HEK293 (cell line): ENCODE data around the gene CHN2.

Experiments
- CTCF ChIA-PET: fragments of 350-600 bp; formaldehyde crosslinking; extraction: SDS; loops from one replicate; lab custom pipeline; 2021; ENCODE audit warnings: antibody characterized with exemption; lab: Yijun Ruan, JAX
- POLR2A ChIA-PET: fragments of 300-600 bp; formaldehyde crosslinking; extraction: SDS; loops from one replicate; lab custom pipeline; 2020; ENCODE audit warnings: antibody characterized with exemption, inconsistent platforms; lab: Yijun Ruan, JAX
- H3K27ac ChIP-seq: fragments of 200-500 bp; sonication (Bioruptor generic); 2 replicates; pipeline ENCODE4 v1.5.1; 2014; ENCODE audit warnings: low read depth, low read length, control low read depth, inconsistent platforms; ENCODE audit errors: extremely low read depth
- H3K36me3 ChIP-seq, 2 experiments: fragments of 200-500 bp in 1 of 2; sonication (Bioruptor generic) in 1 of 2; 1 replicate in 1 of 2; 2 replicates in 1 of 2; pipeline ENCODE4 v1.5.1; 2014 to 2017; ENCODE audit warnings: inconsistent platforms in 2 of 2, low read length in 2 of 2; ENCODE audit not compliant: control insufficient read depth in 2 of 2, insufficient read depth in 1 of 2
- H3K4me1 ChIP-seq: fragments of 200-500 bp; sonication (Bioruptor generic); 2 replicates; pipeline ENCODE4 v1.5.1; 2014; ENCODE audit warnings: mild to moderate bottlenecking, low read length, inconsistent platforms; ENCODE audit not compliant: control insufficient read depth, insufficient read depth
- H3K4me3 ChIP-seq: 2 replicates; pipeline ENCODE4 v1.5.1; 2011; ENCODE audit warnings: low read depth, mild to moderate bottlenecking, control low read depth, low read length, moderate library complexity
- H3K9me3 ChIP-seq: fragments of 200-500 bp; sonication (Bioruptor generic); 2 replicates; pipeline ENCODE4 v1.5.1; 2014; ENCODE audit warnings: low read depth, low read length, inconsistent platforms; ENCODE audit not compliant: control insufficient read depth, insufficient read depth
- HOXA7 ChIP-seq: sonication (generic); formaldehyde crosslinking; IDR thresholded peaks from 2 replicates; pipeline ENCODE4 v1.8.1; 2022; ENCODE audit warnings: missing genetic modification reagents, borderline replicate concordance
- INSM2 ChIP-seq: fragments of 450-650 bp; formaldehyde crosslinking; IDR thresholded peaks from 2 replicates; pipeline ENCODE4 v1.5.1; 2016; ENCODE audit warnings: missing biosample characterization, missing genetic modification characterization
- KLF16 ChIP-seq: fragments of 450-650 bp; formaldehyde crosslinking; IDR thresholded peaks from 2 replicates; pipeline ENCODE4 v1.5.1; 2017; ENCODE audit warnings: missing biosample characterization, missing genetic modification characterization
- KLF8 ChIP-seq: fragments of 450-650 bp; formaldehyde crosslinking; IDR thresholded peaks from 2 replicates; pipeline ENCODE4 v1.5.1; 2016; ENCODE audit warnings: missing biosample characterization, missing genetic modification characterization
- PRDM2 ChIP-seq: fragments of 450-650 bp; formaldehyde crosslinking; IDR thresholded peaks from 2 replicates; pipeline ENCODE4 v1.5.1; 2016; ENCODE audit warnings: missing biosample characterization, missing genetic modification characterization, borderline replicate concordance
- PRDM6 ChIP-seq: fragments of 450-650 bp; formaldehyde crosslinking; IDR thresholded peaks from 2 replicates; pipeline ENCODE4 v1.5.1; 2017; ENCODE audit warnings: missing biosample characterization, missing genetic modification characterization
- SETDB1 ChIP-seq: IDR thresholded peaks from one replicate; pipeline ENCODE4 v1.6.1; 2017; ENCODE audit warnings: mild to moderate bottlenecking, low read length, moderate library complexity, mixed read lengths; ENCODE audit not compliant: insufficient read length
- ZNF16 ChIP-seq: fragments of 450-650 bp; formaldehyde crosslinking; IDR thresholded peaks from 2 replicates; pipeline ENCODE4 v1.5.1; 2016; ENCODE audit warnings: low read depth, missing biosample characterization, missing genetic modification characterization
- ZNF560 ChIP-seq: fragments of 450-650 bp; formaldehyde crosslinking; IDR thresholded peaks from 2 replicates; pipeline ENCODE4 v1.5.1; 2017; ENCODE audit warnings: missing biosample characterization, missing genetic modification characterization, borderline replicate concordance
- ZNF596 ChIP-seq: fragments of 450-650 bp; IDR thresholded peaks from 2 replicates; pipeline ENCODE4 v1.5.0; 2018; ENCODE audit warnings: missing biosample characterization, mild to moderate bottlenecking, missing genetic modification characterization, moderate library complexity
- ZNF776 ChIP-seq: fragments of 450-650 bp; formaldehyde crosslinking; IDR thresholded peaks from 2 replicates; pipeline ENCODE4 v1.5.0; 2017; ENCODE audit warnings: missing biosample characterization, missing genetic modification characterization, borderline replicate concordance
- TF ChIP-seq, protein P1 (sequence below): fragments of 450-650 bp; formaldehyde crosslinking; conservative IDR thresholded peaks from 2 replicates; pipeline ENCODE4 v1.5.1; 2016; ENCODE audit warnings: low read depth, missing biosample characterization, missing genetic modification characterization
- TF ChIP-seq, protein P2 (sequence below): fragments of 450-650 bp; formaldehyde crosslinking; IDR thresholded peaks from 2 replicates; pipeline ENCODE4 v1.5.1; 2016; ENCODE audit warnings: missing biosample characterization, missing genetic modification characterization
- TF ChIP-seq, protein P3 (sequence below): fragments of 450-650 bp; formaldehyde crosslinking; IDR thresholded peaks from 2 replicates; pipeline ENCODE4 v1.5.1; 2017; ENCODE audit warnings: missing biosample characterization, missing genetic modification characterization

Gene CHN2

GRCh38 chr7:29319719-29320521 lies 125.3 kb downstream of the CHN2 start:
- Histone ChIP-seq H3K9me3 (no peaks in the 10 kb centered on the region), H3K36me3 (no peaks in the 10 kb centered on the region), H3K4me3 (no peak overlapping the region), H3K4me1 (peaks cover 6% of the 10 kb centered on the region; the same call in 1 of the 2 replicates), H3K27ac (no peak overlapping the region)
- TF ChIP-seq ZNF776 (tag by site-specific recombination) (no peak), ZNF560 (tag by site-specific recombination) (no peak), PRDM2 (no peak), INSM2 (no peak), KLF8 (tag by site-specific recombination) (no peak)
- TF ChIP-seq, protein P1, sequence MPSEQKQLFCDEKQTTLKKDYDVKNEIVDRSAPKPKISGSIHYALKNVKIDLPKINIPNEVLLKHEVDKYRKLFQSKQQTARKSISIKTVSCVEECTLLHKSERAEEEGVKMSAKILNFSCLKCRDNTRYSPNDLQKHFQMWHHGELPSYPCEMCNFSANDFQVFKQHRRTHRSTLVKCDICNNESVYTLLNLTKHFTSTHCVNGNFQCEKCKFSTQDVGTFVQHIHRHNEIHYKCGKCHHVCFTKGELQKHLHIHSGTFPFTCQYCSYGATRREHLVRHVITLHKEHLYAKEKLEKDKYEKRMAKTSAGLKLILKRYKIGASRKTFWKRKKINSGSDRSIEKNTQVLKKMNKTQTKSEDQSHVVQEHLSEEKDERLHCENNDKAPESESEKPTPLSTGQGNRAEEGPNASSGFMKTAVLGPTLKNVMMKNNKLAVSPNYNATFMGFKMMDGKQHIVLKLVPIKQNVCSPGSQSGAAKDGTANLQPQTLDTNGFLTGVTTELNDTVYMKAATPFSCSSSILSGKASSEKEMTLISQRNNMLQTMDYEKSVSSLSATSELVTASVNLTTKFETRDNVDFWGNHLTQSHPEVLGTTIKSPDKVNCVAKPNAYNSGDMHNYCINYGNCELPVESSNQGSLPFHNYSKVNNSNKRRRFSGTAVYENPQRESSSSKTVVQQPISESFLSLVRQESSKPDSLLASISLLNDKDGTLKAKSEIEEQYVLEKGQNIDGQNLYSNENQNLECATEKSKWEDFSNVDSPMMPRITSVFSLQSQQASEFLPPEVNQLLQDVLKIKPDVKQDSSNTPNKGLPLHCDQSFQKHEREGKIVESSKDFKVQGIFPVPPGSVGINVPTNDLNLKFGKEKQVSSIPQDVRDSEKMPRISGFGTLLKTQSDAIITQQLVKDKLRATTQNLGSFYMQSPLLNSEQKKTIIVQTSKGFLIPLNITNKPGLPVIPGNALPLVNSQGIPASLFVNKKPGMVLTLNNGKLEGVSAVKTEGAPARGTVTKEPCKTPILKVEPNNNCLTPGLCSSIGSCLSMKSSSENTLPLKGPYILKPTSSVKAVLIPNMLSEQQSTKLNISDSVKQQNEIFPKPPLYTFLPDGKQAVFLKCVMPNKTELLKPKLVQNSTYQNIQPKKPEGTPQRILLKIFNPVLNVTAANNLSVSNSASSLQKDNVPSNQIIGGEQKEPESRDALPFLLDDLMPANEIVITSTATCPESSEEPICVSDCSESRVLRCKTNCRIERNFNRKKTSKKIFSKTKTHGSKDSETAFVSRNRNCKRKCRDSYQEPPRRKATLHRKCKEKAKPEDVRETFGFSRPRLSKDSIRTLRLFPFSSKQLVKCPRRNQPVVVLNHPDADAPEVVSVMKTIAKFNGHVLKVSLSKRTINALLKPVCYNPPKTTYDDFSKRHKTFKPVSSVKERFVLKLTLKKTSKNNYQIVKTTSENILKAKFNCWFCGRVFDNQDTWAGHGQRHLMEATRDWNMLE (tag by site-specific recombination), result no peak
- TF ChIP-seq, protein P2, sequence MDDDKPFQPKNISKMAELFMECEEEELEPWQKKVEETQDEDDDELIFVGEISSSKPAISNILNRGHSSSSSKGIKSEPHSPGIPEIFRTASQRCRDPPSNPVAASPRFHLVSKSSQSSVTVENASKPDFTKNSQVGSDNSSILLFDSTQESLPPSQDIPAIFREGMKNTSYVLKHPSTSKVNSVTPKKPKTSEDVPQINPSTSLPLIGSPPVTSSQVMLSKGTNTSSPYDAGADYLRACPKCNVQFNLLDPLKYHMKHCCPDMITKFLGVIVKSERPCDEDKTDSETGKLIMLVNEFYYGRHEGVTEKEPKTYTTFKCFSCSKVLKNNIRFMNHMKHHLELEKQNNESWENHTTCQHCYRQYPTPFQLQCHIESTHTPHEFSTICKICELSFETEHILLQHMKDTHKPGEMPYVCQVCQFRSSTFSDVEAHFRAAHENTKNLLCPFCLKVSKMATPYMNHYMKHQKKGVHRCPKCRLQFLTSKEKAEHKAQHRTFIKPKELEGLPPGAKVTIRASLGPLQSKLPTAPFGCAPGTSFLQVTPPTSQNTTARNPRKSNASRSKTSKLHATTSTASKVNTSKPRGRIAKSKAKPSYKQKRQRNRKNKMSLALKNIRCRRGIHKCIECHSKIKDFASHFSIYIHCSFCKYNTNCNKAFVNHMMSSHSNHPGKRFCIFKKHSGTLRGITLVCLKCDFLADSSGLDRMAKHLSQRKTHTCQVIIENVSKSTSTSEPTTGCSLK, result no peak
- ChIA-PET CTCF (interaction anchor here (0.6 kb wide), 2 partner anchors 44 to 206 kb away, joined by 3 read pairs; no protein-coding TSS in a partner anchor), POLR2A (interaction anchor here (0.5 kb wide), 1 partner anchor 129 kb away, joined by 3 read pairs; no protein-coding TSS in a partner anchor)

DNA sequence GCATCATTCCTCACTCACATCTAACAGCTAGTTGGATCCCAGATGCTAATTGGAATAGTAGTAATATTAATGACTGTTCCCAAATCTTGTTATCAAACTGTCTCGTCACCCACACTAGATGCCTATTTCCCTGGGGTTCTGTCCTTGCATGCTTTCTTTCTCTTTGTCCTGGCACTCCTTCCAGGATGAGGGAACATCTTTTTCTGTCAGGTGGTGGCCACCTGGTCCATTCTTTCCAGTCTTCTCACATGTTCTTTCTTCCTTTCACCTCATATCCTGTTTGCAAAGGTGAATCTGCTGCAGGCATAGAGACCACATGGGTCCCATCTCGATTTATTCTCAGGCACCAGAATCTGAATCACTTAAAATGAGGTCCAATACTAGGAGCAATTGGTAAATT lies 126.0 kb downstream of the CHN2 start:
- POLR2A ChIA-PET, result no interaction called here
- CTCF ChIA-PET, result no interaction called here
- no peak overlapping the region for H3K4me3 ChIP-seq
- TF ChIP-seq ZNF16 (tag by site-specific recombination) (no peak), SETDB1 (no peak), PRDM6 (no peak), HOXA7 (no peak), ZNF596 (tag by site-specific recombination) (no peak), KLF16 (no peak)
- TF ChIP-seq, protein P3, sequence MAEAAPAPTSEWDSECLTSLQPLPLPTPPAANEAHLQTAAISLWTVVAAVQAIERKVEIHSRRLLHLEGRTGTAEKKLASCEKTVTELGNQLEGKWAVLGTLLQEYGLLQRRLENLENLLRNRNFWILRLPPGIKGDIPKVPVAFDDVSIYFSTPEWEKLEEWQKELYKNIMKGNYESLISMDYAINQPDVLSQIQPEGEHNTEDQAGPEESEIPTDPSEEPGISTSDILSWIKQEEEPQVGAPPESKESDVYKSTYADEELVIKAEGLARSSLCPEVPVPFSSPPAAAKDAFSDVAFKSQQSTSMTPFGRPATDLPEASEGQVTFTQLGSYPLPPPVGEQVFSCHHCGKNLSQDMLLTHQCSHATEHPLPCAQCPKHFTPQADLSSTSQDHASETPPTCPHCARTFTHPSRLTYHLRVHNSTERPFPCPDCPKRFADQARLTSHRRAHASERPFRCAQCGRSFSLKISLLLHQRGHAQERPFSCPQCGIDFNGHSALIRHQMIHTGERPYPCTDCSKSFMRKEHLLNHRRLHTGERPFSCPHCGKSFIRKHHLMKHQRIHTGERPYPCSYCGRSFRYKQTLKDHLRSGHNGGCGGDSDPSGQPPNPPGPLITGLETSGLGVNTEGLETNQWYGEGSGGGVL (tag by site-specific recombination), result no peak

More for the DNA sequence above, 126.0 kb downstream of the CHN2 start:
- no peak overlapping the region for H3K27ac ChIP-seq
- H3K36me3 ChIP-seq, result no peaks in the 10 kb centered on the region
- no peaks in the 10 kb centered on the region for H3K9me3 ChIP-seq
- peaks cover 5% of the 10 kb centered on the region for H3K4me1 ChIP-seq
